ENCODE measurements around the gene LIPC.

The LIPC gene

GRCh38 chr15:58407778-58408177 lies 24.0 kb upstream of the LIPC start:
- no peak for TF ChIP-seq CTCF (IDR thresholded peaks at IDR 0.05; ENCODE audit: borderline replicate concordance, control extremely low read depth, extremely low read depth, insufficient read depth, missing control alignments)
- in situ Hi-C loops (cut with MboI; ENCODE audit: low sequenced_read_pairs, unreplicated experiment), result loop anchor here (10.0 kb wide), 1 partner anchor 57 kb away; no protein-coding TSS in a partner anchor
- DNase-seq (ENCODE audit: low spot score), result no peak

GRCh38 chr15:58409861-58410260 lies 21.9 kb upstream of the LIPC start:
- DNase-seq (ENCODE audit: low spot score), result no peak
- no peak for TF ChIP-seq CTCF (IDR thresholded peaks at IDR 0.05; ENCODE audit: borderline replicate concordance, control extremely low read depth, extremely low read depth, insufficient read depth, missing control alignments)
- in situ Hi-C loops (cut with MboI; ENCODE audit: low sequenced_read_pairs, unreplicated experiment), result loop anchor here (10.0 kb wide), 1 partner anchor 55 kb away; no protein-coding TSS in a partner anchor

GRCh38 chr15:58410353-58410752 lies 21.4 kb upstream of the LIPC start:
- no peak for TF ChIP-seq CTCF (IDR thresholded peaks at IDR 0.05; ENCODE audit: borderline replicate concordance, control extremely low read depth, extremely low read depth, insufficient read depth, missing control alignments)
- DNase-seq (ENCODE audit: low spot score), result peak; percentile 18
- in situ Hi-C loops (cut with MboI; ENCODE audit: low sequenced_read_pairs, unreplicated experiment), result no loop called here

- in situ Hi-C loops (cut with MboI; ENCODE audit: low sequenced_read_pairs, unreplicated experiment), result no loop called here
- no peak for DNase-seq (ENCODE audit: low spot score)
- TF ChIP-seq CTCF (IDR thresholded peaks at IDR 0.05; ENCODE audit: borderline replicate concordance, control extremely low read depth, extremely low read depth, insufficient read depth, missing control alignments), result no peak
Observed at GRCh38 chr15:58413253-58413652, 18.5 kb upstream of the LIPC start.

- TF ChIP-seq CTCF (IDR thresholded peaks at IDR 0.05; ENCODE audit: borderline replicate concordance, control extremely low read depth, extremely low read depth, insufficient read depth, missing control alignments), result no peak
- in situ Hi-C loops (cut with MboI; ENCODE audit: low sequenced_read_pairs, unreplicated experiment), result no loop called here
- DNase-seq (ENCODE audit: low spot score), result no peak
Observed at GRCh38 chr15:58415636-58416035, 16.2 kb upstream of the LIPC start.

- no peak for TF ChIP-seq CTCF (IDR thresholded peaks at IDR 0.05; ENCODE audit: borderline replicate concordance, control extremely low read depth, extremely low read depth, insufficient read depth, missing control alignments)
- no peak for DNase-seq (ENCODE audit: low spot score)
- in situ Hi-C loops (cut with MboI; ENCODE audit: low sequenced_read_pairs, unreplicated experiment), result no loop called here
Observed at GRCh38 chr15:58416963-58417362, 14.8 kb upstream of the LIPC start.

- TF ChIP-seq CTCF (IDR thresholded peaks at IDR 0.05; ENCODE audit: borderline replicate concordance, control extremely low read depth, extremely low read depth, insufficient read depth, missing control alignments), result no peak
- in situ Hi-C loops (cut with MboI; ENCODE audit: low sequenced_read_pairs, unreplicated experiment), result no loop called here
Observed at GRCh38 chr15:58418135-58418534, 13.7 kb upstream of the LIPC start.

More at GRCh38 chr15:58418135-58418534, 13.7 kb upstream of the LIPC start:
- DNase-seq (ENCODE audit: low spot score), result no peak

Measured in GM13976 (cell line).